ENCODE data around the gene METTL25.

METTL25 gene

DNA sequence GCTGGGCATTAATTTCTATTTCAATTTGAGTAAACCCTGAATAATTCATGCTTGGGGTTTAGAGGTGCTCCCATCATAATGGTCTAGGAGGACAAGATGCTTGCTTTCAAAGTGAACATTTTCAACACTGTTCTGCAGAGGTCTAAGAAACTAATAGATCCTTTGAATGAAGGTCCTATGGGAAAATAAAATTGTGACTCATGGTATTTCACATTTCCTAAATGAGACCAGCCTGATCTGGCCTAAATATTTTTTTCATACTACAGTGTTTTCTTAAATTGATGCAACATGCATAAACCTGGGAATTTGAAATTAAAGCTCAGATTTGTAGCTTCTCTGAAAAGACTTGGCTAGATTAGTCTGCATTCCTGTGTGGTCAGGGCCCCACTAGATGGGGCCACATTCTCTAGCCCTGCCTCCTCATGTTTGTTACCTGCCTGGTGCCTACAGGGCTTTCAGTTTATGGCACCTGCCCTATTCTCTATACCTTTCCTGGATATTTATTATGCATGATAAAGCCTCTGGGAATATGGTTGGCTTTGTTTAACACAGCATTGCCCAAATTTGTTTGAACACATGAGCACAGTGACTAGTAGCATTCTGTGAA, 112.7 kb downstream of the METTL25 start:
- no peak for DNase-seq (ENCODE audit: low read depth)

DNA sequence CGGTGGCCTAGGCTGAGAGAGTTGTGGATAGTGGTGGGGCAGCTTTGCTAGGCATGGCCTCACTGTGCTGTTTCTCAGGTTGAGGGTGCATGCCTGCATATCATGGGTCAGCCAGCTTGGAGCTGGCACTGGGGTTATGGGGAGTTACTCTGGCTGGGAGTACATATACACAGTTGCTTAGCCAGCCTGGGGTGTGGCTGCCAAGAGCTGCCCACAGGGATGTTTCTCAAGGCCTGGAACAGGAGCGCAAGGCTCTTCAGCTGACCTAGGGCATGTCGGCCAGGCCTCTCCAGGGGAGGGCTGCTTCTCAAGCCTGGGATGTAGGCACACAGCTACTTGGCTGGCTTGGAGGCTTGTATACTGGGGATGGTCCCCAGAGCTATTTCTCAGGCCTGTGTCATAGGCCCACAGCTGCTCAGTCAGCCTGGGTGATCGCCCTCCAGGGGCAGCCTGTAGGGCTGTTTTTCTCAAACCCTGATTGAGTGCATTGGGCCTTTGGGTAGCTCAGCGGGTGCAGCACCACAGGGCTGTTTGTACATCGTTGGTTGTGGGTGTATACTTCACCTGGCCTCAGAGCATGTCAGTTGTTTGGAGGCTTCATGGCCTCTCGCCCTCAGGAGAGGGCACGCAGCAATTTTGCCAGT, 114.9 kb downstream of the METTL25 start:
- DNase-seq (ENCODE audit: low read depth), result no peak

DNA sequence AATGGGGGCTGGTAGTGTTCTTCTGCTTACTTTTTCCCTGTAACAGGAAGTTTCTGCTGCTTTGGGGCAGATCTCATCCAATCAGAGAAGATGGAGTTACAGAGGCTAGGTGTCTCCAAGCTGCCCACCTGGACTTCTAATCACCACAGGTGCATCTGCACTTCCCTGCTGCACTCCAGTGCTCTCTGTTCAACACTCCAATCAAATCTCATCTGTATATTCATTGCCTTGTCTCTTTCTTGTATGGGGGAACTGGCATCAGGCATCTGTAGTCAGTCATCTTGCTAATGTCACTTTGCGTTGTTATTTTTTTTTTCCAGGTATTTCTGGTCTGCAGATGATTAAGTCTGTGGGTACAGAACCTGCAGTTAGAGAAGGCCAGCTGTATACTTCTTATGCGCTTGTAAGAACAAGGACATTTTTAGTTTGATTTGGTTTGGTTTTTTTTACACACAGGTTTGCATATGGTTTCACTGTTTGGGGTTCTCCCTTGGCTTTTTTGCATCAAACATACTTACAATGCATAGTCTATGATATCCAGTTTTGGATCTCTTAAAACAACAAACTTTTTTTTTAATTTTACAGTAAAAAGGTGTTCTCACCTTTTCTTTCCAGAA, 116.0 kb downstream of the METTL25 start:
- DNase-seq (ENCODE audit: low read depth), result no peak

DNA sequence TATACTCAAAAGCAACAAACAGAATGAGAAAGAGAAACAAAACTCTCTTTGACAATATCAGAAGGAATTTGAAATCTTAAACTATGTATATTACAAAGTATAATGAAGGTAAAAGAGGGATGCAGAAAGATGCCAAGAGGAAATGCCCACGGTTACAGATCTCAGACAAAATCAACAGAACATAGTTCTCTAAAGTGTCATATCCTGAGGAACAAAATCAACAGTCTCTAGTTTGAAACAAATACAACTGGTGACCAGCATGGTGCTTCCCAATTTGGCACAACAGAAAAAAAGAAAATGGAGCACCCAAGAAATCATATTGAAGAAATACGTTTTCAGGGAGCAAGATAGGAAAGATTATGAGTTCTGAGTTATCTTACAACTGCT, 116.5 kb downstream of the METTL25 start:
- DNase-seq (ENCODE audit: low read depth), result no peak

DNA sequence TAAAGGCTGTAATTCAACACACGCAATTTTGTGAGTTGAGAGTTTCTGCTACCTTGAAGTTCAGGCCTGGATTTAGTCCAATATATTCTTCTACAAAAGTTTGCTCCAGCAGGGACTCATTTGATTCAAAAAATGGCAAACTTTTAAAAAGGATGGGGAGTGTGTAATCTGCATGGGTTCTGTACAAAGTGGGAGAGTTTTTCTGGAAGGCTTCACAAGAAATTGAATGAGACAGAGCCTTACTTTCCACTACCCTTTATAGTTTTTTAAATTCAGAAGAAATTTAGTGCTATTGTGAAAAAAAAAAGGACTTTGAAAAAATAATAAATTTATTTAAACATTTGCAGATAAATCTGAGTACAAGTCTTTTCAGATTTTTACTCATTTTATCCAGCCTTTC, 116.9 kb downstream of the METTL25 start:
- no peak for DNase-seq (ENCODE audit: low read depth)

DNA sequence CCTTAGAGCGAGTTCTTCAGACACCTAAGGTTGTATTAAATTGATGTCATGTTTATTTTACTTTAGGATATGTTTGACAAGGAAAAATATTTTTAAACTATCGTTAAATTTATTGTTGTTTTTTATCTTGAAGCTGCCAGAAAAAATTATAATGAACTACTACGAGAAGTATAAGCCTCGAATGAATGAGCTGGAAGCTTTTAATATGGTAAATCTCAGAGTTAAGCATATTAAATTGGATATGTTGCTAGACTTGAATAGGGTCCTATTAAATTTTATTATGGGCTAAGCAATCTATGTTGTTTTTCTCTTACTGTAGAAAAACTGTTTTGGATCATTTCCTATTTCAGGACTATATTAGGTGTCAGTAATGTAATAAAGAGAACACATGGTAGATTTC, 118.2 kb downstream of the METTL25 start:
- no peak for DNase-seq (ENCODE audit: low read depth)

DNA sequence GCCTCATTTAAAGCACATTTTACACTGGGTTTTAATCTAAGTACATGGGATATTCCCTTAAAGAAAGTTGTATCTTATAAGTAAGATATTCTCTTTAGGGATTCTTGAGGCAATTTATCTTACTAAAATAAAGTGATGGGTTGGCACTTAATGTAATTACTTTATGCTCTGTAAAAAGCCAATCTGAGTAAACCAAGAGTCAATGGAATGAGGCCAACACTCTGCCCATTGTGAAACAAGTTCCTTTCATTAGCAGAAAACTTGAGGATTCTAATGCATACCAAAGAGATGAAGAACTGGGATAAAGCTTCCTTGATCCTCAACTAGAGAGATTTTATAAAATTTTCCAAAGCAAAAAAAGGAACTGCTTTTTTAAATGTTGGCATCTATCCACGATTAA, 121.2 kb downstream of the METTL25 start:
- no peak for DNase-seq (ENCODE audit: low read depth)

DNA sequence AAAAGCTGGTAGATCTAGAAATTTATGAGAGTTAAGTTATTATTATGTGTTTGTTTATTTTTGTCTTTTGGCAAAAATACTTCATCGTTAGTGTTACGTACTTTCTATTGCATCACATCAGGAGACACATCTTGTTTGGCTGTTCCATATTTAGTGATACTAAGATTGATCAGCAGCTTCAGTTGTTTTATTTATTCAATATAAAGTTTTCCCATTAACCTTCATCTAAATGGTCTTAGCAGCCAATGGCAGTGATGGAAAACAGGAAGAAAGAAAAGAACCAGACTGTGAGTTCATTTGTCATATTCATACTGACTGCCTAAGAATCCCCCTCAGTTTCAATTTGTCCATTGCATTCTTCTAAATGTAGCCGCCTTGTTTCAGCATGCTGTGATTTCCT, 122.3 kb downstream of the METTL25 start:
- no peak for DNase-seq (ENCODE audit: low read depth)

DNA sequence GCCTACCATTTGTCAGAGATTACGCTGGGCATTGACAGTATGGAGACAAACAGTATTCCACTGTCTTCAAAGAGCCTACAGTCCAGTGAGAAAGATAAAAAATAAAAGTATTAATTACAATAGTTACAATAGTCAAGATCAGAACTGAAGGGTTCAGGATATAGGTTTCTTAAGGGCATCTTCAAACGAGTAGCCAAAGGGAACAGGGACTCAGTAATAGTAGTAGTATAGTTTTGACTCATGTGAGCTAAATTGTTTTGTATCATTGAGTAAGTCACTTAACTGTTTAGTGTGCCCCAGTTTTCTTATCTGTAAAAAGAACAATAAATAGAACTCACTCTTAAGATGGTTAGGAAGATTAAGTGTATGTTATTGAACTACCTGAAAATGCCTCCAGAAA, 123.6 kb downstream of the METTL25 start:
- no peak for DNase-seq (ENCODE audit: low read depth)

DNA sequence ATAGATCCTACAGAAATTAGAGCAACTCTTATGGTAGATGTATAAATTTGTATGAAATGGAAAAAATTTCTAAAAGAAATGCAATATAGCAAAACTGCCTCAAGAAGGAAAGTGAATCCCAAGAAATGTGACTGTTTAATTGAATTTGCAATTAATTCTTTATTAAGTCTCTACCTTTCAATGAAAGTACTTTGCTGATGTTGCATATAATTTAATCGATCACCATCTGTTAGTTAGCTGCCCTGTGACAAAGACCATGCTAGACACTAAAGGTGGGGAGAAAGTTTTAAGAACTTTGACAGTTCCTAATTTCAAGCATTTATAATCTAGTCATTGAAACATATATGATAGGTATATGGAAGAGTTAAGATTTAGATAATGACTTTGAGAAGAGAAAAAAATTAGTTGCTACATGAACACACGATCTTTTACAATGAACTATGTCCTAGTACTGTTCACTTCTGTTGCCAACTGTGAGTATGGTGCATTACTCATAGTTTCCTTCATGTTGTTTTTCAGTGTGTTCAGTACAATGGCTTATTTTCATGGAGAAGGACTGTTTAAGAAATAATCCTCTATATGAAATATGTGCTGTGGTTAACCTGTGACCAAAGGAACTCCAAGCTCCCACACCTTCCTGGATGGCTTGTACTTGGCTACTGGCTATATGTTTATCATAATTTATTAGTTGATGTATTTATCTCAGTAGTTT, 128.4 kb downstream of the METTL25 start:
- DNase-seq (ENCODE audit: low read depth), result no peak

DNA sequence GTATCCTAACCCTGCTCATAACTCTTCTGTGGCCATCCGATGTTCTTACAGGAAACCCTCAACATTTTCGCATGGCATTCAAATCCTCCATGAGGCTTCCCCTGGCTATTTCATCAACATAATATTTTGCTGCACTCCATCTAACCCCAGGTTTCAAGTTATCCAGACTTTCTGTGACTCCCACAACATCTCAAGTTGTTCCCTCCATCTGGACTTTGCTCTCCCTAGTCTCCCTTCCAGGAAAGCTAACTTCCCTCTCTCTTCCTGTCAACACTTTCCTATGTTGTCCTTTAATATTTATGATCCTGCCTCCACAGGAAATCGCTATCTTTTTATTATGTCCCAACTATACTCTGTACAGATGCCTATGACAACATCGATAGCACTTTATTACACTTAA, 146.1 kb downstream of the METTL25 start:
- DNase-seq (ENCODE audit: low read depth), result no peak

DNA sequence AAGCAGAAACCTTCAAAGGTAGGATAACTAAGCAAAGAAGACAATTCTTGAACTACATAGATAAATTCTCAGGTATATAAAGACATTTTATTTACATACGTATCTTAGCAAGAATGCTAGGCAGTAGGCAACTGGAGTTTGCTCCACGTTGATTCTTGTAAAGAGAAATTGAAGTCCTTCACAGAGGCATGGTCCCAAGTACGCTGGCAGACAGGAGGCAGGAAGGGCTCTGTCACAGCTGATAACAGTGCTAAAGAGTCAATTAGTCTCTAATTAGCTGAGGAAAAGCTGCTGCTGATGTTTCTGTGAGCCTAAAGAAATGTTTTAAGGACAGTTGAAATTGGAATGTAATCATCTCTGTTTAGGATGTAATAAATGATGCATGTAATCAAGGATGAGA, 146.8 kb downstream of the METTL25 start:
- DNase-seq (ENCODE audit: low read depth), result no peak

DNA sequence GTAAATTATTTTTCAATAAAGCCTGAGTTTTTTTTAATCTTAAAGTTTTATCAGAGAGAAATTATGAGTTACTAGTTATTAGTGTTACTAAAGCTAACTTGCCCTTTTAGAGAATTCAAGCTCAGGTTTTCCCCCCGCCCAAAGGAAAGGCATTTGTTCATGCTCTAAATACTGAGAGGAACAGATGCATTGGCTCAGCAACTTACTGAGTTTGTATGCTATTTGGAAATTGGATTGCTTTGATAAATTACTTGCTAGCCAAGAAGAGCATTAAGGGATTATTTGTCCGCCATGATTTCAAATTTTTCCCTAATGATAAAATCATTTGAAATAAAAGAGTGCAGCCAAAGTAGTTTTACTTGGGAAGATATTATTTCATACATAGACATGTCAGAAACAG, 149.4 kb downstream of the METTL25 start:
- DNase-seq (ENCODE audit: low read depth), result no peak

DNA sequence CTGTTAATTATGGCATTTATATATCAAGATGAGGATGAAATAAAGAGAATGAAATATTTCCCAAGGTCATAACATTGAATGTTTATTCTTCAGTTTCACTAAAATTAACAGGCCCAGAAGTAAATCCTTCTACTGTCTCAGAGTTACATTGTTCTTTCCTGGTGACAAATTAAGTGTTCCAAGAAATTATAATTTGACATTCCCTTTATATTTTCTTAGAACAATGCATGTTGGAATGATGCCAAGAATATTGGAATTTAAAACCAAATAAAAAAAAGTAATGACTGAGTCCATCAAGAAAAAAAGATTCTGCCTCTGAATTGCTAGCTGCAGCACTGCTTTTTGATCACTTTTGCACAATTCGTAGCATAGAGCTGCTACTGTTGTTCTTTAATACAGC, 152.1 kb downstream of the METTL25 start:
- DNase-seq (ENCODE audit: low read depth), result no peak

DNA sequence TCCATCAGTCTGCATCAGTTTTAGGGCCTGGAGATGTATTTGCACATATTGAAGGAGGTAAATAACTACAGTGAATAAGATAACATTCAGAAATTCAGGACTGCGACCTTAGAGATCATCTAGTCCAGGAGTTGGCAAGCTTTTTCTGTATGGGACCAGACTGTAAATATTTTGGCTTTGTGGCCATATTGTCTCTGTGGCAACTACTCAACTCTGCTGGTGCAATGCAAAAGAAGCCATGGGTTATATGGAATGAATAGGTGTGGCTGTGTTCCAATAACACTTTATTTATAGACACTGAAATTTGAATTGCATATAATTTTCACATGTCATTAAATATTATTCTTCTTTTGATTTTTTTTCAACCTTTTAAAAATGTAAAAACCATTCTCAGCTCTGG, 156.6 kb downstream of the METTL25 start:
- no peak for DNase-seq (ENCODE audit: low read depth)

DNA sequence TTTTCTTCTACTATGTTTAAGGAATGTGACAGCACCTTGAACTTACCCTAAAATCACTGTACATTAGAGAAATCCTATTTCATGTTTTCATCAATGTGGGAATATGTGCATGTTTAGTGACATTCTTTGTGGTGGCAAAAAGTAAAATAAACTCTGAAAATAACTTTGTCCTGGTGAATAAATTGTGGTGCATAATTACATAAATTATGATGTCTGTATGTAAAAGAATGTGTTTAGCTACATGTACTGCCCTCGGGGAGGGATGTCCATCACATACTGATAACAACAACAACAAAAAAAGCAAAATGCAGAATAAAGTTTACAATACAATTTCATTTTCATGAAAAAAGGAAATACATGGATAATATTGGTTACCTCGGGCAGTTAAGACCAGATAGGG, 157.3 kb downstream of the METTL25 start:
- DNase-seq (ENCODE audit: low read depth), result no peak

DNA sequence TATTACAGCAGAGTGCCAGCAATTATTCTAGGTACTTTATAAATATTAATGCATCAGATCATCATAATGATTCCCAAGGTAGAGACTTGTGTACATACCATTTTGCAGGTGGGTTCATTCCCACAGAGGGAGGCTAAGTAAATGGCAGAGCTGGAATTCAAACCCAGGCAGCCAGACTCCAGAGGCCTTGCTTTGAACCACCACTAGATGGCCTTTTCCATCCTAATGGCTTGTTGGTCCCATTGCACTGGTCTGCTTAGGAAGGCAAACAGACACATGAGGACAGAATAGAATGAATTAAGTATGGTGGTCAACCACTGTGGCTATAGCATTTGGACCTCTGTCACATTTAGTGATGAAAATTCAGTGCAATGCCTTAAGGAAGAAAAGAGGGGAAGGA, 158.7 kb downstream of the METTL25 start:
- DNase-seq (ENCODE audit: low read depth), result no peak

DNA sequence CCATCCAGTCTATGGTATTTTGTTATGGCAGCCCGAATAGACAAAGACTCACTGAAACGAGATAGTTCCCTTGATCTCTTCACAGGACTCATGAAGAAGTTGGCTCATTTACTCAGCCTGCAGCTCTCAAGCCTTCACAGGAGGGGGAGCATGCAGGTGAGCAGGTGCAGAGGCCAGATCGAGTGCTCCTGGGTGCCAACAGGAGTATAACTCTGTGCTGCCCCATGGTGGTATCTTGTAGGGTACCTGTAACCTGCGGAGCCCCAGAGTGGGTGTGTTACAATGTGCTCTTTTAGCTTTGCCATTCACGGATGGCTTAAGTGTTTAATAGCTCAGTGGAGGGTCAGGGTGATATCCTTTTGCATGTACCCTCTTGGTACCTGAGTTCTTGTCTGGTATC, 159.5 kb downstream of the METTL25 start:
- DNase-seq (ENCODE audit: low read depth), result no peak

DNA sequence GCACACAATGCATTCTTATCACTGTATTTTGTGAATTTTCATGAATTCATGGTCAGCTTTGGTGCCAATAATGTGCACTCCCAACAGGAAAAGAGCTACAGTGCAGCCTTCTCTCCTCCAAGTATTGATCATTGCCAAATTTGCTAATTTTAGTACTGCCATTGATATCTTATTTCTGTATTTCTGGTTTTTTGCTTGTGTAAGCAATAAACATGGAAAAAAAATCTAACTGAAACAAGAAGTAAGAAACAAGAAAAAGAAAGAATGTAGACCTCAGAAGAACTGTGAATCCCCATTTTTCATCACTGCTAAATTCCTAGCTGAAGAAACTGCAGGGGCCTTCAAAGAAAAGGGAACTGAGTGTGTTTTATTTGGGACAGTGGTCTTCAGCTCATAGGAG, 161.2 kb downstream of the METTL25 start:
- DNase-seq (ENCODE audit: low read depth), result no peak

DNA sequence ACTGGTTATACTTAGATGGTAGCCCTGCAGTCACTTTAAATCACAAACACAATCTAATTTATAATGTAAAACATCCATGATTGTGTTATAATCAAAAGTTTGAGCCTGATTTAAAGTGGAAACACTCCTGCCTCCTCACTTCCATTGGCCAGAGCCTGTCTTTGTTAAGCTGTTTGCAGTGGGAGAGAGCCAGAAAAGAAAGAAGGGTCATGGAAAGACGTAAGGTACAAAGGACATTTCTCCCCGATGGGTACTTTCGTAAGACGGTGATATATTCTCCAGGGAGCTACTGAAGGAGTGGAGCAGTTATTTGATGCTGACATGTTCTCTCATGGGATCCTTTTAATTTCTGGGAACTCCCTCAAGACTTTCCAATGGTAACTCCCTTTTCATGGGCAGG, 164.0 kb downstream of the METTL25 start:
- no peak for DNase-seq (ENCODE audit: low read depth)

DNA sequence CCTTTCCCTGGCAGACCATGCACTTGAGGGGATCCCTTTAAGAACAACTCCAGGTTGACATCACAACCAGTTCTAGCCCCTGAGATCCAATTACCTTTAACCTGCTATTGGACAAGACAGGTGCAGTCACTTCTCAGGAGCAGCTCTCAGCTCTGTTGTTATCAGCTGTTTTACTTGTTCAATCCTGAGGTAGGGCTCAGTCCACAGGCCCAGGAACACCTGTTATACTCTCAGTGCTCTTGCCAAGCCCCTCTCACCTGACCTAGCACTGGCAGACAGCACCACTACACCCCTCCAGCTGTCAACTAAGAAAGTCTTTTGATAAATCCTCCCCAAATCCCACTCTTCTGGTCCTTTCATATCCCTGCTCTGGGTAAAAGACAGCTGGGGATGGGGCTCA, 164.4 kb downstream of the METTL25 start:
- DNase-seq (ENCODE audit: low read depth), result no peak

DNA sequence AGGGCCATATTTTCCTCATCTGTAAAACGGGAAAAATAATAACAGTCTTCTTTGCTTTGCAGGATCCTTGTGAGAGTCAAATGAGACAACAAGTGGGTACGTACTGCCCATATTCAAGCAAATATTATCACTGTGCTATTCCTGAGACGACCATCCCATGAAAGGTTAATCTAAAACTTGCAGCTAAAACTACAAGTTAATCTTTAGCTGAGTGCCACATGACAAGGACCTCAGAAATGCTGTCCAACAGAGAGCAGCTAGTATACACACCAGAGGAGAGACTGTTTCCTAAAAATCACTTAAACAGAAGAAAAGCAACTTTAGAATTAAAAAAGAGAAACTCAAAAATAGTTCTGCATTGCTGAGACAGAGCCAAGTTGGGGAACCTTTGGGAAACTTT, 165.7 kb downstream of the METTL25 start:
- DNase-seq (ENCODE audit: low read depth), result no peak

DNA sequence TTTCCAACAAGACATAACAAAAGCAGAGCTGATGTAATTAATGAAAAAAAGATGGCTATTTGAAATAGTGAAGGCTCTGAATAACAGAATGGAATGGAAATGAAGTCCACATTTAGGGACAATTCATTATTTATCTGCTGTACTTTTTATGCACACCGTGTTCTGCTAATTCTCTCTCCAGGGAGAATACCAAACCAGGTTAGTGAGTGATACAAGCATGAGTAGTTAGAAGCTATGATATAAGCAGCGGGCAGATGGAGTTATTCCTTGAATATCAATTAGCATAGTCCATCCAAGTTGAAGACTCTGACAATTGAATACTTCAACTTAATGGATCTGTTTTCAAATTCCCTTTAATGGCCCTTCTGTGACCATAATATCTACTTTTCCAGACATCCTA, 166.3 kb downstream of the METTL25 start:
- no peak for DNase-seq (ENCODE audit: low read depth)
